Neuronal stem cell (in vitro differentiated cells): ENCODE results near the gene PLVAP.

ENCODE experiments used
- DNase-seq: peaks from one replicate; pipeline ENCODE4 v3.0.0-alpha.2; 2013; ENCODE audit warnings: low spot score
- H2AFZ ChIP-seq: one replicate; pipeline ENCODE4 v1.6.1; 2013; ENCODE audit warnings: mild to moderate bottlenecking, low read length, inconsistent platforms
- H2AK5ac ChIP-seq: 2 replicates; pipeline ENCODE4 v1.6.1; 2013; ENCODE audit warnings: low read depth, mild to moderate bottlenecking, inconsistent platforms, low read length, moderate library complexity, mixed read lengths
- H2BK120ac ChIP-seq: 2 replicates; pipeline ENCODE4 v1.6.1; 2013; ENCODE audit warnings: low read depth, mild to moderate bottlenecking, inconsistent platforms, low read length, moderate library complexity, mixed read lengths
- H2BK12ac ChIP-seq: one replicate; pipeline ENCODE4 v1.6.1; 2013; ENCODE audit warnings: low read length, inconsistent platforms
- H2BK15ac ChIP-seq: 2 replicates; pipeline ENCODE4 v1.6.1; 2013; ENCODE audit warnings: mild to moderate bottlenecking, low read length, inconsistent platforms, mixed read lengths
- H2BK5ac ChIP-seq: one replicate; pipeline ENCODE4 v1.6.1; 2013; ENCODE audit warnings: inconsistent platforms, mild to moderate bottlenecking, low read length, moderate library complexity
- H3K14ac ChIP-seq: one replicate; pipeline ENCODE4 v1.6.1; 2013; ENCODE audit warnings: low read length, inconsistent platforms
- H3K18ac ChIP-seq: 2 replicates; pipeline ENCODE4 v1.6.1; 2013; ENCODE audit warnings: low read length, inconsistent platforms
- H3K23ac ChIP-seq: 2 replicates; pipeline ENCODE4 v1.6.1; 2013; ENCODE audit warnings: low read depth, mild to moderate bottlenecking, mixed read lengths, low read length, inconsistent platforms; ENCODE audit not compliant: poor library complexity
- H3K27ac ChIP-seq: replicated peaks from 3 replicates; pipeline ENCODE4 v1.5.1; 2013; ENCODE audit warnings: low read length, inconsistent platforms
- H3K27me3 ChIP-seq, 3 experiments: 2 replicates each; pipeline ENCODE4 v1.6.1; 2013; ENCODE audit warnings: low read length in 3 of 3, mild to moderate bottlenecking in 2 of 3, inconsistent platforms in 1 of 3, low read depth in 1 of 3, mixed read lengths in 1 of 3, moderate library complexity in 1 of 3; ENCODE audit not compliant: control insufficient read depth in 3 of 3, insufficient read depth in 3 of 3
- H3K36me3 ChIP-seq, 2 donors: replicated peaks in 1 of 2; 2 replicates each; pipeline ENCODE4 v1.6.1; 2013; ENCODE audit warnings: low read length in 2 of 2; ENCODE audit not compliant: control insufficient read depth in 2 of 2, insufficient read depth in 2 of 2
- H3K4ac ChIP-seq: 2 replicates; pipeline ENCODE4 v1.6.1; 2013; ENCODE audit warnings: inconsistent platforms, mild to moderate bottlenecking, low read length, moderate library complexity
- H3K4me1 ChIP-seq, 2 donors: 1 replicate in 1 of 2; 2 replicates in 1 of 2; pipeline ENCODE4 v1.6.1; 2013; ENCODE audit warnings: low read length in 2 of 2, low read depth in 1 of 2; ENCODE audit not compliant: control insufficient read depth in 2 of 2, insufficient read depth in 1 of 2
- H3K4me2 ChIP-seq: one replicate; pipeline ENCODE4 v1.6.1; 2013; ENCODE audit warnings: mild to moderate bottlenecking, low read length, inconsistent platforms; ENCODE audit not compliant: insufficient read depth, poor library complexity, severe bottlenecking
- H3K4me3 ChIP-seq, 2 donors: 2 replicates each; pipeline ENCODE4 v1.5.1; 2013; ENCODE audit warnings: low read length in 2 of 2, mild to moderate bottlenecking in 2 of 2, inconsistent platforms in 1 of 2, moderate library complexity in 1 of 2
- H3K79me1 ChIP-seq: one replicate; pipeline ENCODE4 v1.6.1; 2013; ENCODE audit warnings: low read depth, mild to moderate bottlenecking, inconsistent platforms, low read length, moderate library complexity
- H3K9ac ChIP-seq: one replicate; pipeline ENCODE4 v1.6.1; 2013; ENCODE audit warnings: mild to moderate bottlenecking, low read depth, low read length, inconsistent platforms; ENCODE audit not compliant: poor library complexity
- H3K9me3 ChIP-seq, 2 donors: replicated peaks in 1 of 2; 2 replicates each; pipeline versions ENCODE3 to v1.6.1; 2013; ENCODE audit warnings: low read length in 2 of 2, mild to moderate bottlenecking in 2 of 2, inconsistent platforms in 1 of 2, low read depth in 1 of 2, mixed read lengths in 1 of 2, moderate library complexity in 1 of 2; ENCODE audit not compliant: control insufficient read depth in 2 of 2, insufficient read depth in 1 of 2
- H4K8ac ChIP-seq: one replicate; pipeline ENCODE4 v1.6.1; 2013; ENCODE audit warnings: low read depth, mild to moderate bottlenecking, inconsistent platforms, low read length, moderate library complexity
- H4K91ac ChIP-seq: one replicate; pipeline ENCODE4 v1.6.1; 2013; ENCODE audit warnings: low read length, low read depth, mild to moderate bottlenecking, inconsistent platforms; ENCODE audit not compliant: poor library complexity
- WGBS, 2 donors: extraction: QIAGEN DNeasy Blood & Tissue Kit; methylation state at CpG; one replicate each; pipeline ENCODE4 v1.1.7; 2013; ENCODE audit warnings: missing lambda C conversion rate in 2 of 2, mixed read lengths in 1 of 2; ENCODE audit not compliant: insufficient read length in 2 of 2, insufficient replicate concordance in 1 of 2; ENCODE audit errors: extremely low coverage in 2 of 2; 5-methylcytosine and 5-hydroxymethylcytosine counted together

The PLVAP gene

DNA sequence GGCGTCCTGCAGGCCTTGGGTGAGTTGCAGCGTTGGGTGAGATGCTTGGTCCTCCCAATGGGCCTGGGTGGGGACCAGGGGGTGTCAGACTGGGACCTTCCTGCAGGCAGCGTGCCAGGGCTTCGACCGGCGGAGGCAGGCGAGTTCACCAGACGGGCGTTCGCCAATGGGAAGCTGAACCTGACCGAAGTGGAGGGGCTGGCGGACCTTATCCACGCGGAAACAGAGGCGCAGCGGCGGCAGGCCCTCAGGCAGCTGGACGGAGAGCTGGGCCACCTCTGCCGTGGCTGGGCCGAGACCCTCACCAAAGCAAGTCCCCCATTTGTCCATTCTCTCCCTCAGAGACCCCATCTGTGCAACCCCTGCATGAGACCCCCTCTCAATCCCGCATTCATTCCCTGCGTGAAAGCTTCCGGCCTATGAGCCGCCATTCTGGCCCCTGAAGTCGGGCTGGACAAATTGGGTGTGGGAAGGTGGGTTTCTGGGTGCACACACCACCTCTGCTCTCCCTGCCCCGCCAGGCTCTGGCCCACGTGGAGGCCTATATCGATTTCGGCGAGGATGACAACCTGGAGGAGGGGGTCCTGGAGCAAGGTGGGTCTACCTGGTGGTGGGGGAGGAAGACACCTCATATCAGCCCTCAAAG is 38.6 kb downstream of the PLVAP start:
- H2AFZ ChIP-seq: no peak overlapping the region
- no peak overlapping the region for H2BK15ac ChIP-seq
- no peak for DNase-seq
- WGBS, 2 donors: no CpG with 5 or more reads among the region's 30 CpGs
- peak overlapping the region; percentile 92 for H3K9ac ChIP-seq
- H3K4me1 ChIP-seq: peaks cover 15 to 20% of the 10 kb centered on the region in 2 donors
- no peak overlapping the region for H2BK120ac ChIP-seq
- peak overlapping the region; percentile 66 for H3K4ac ChIP-seq
- peaks cover 19 to 30% of the 10 kb centered on the region in 2 donors for H3K36me3 ChIP-seq
- peak overlapping the region; percentile 5 for H3K18ac ChIP-seq
- H3K9me3 ChIP-seq: no peaks in the 10 kb centered on the region
- no peaks in the 10 kb centered on the region for H3K27me3 ChIP-seq
- H2BK12ac ChIP-seq: peak overlapping the region; percentile 30
- H3K4me3 ChIP-seq: peak overlapping the region; percentile 76 to 89
- no peak overlapping the region for H3K27ac ChIP-seq
- no peak overlapping the region for H4K8ac ChIP-seq
- peak overlapping the region; percentile 16 for H3K23ac ChIP-seq
- H3K14ac ChIP-seq: no peak overlapping the region
- H3K4me2 ChIP-seq: peak overlapping the region; percentile 96
- no peak overlapping the region for H4K91ac ChIP-seq
- H3K79me1 ChIP-seq: peaks cover 9% of the 10 kb centered on the region
- H2AK5ac ChIP-seq: peak overlapping the region; percentile 94
- no peak overlapping the region for H2BK5ac ChIP-seq

DNA sequence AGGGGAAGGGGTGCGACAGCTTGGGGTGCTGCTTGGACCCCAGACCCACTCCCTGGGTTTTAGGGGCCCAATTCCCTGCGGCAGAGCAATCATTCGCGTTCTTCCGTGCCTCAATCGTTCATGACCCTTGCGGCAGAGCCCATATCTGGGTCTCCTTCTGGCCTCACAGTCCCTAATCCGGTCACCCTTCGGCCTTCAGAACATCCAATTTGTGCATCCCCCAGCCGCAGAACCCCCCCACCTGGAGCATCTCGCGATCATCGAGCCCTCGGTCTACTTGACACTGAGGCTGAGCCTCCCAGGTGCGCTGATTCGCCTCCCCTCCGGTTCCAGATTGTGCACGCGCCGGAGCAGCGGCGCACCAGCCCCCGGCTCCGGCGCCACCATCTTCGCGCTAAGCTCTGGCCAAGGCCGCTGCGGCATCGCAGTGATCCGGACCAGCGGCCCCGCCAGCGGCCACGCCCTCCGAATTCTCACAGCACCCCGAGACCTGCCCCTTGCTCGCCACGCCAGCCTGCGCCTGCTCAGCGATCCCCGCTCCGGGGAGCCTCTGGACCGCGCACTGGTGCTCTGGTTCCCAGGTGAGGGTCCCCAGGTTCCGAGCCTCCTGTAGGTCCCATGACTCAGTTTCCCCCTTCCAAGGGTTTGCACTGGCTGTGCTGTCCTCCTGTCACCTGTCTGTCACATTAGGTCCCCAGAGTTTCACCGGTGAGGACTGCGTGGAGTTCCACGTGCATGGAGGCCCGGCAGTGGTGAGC is 39.3 kb downstream of the PLVAP start:
- peaks cover 15 to 23% of the 10 kb centered on the region in 2 donors for H3K4me1 ChIP-seq
- no peak for DNase-seq
- peaks cover 23 to 33% of the 10 kb centered on the region in 2 donors for H3K36me3 ChIP-seq
- peaks cover 9% of the 10 kb centered on the region for H3K79me1 ChIP-seq
- no peak overlapping the region for H4K91ac ChIP-seq
- H3K4ac ChIP-seq: peak overlapping the region; percentile 89
- no peaks in the 10 kb centered on the region for H3K27me3 ChIP-seq
- H3K14ac ChIP-seq: peak overlapping the region; percentile 63
- H2BK5ac ChIP-seq: no peak overlapping the region
- peak overlapping the region; percentile 96 for H3K4me2 ChIP-seq
- WGBS, 2 donors: no CpG with 5 or more reads among the region's 50 CpGs
- peak overlapping the region; percentile 92 for H3K9ac ChIP-seq
- peak overlapping the region; percentile 76 for H2BK120ac ChIP-seq
- peak overlapping the region; percentile 88 for H2AFZ ChIP-seq
- H2AK5ac ChIP-seq: peak overlapping the region; percentile 90
- H4K8ac ChIP-seq: no peak overlapping the region
- peak overlapping the region; percentile 16 for H3K23ac ChIP-seq
- H2BK15ac ChIP-seq: peak overlapping the region; percentile 67
- H3K27ac ChIP-seq: no peak overlapping the region
- H2BK12ac ChIP-seq: peak overlapping the region; percentile 30
- H3K9me3 ChIP-seq: peaks cover 0 to under 1% of the 10 kb centered on the region in 2 donors
- H3K4me3 ChIP-seq: peak overlapping the region; percentile 76 to 89
- peak overlapping the region; percentile 96 for H3K18ac ChIP-seq

DNA sequence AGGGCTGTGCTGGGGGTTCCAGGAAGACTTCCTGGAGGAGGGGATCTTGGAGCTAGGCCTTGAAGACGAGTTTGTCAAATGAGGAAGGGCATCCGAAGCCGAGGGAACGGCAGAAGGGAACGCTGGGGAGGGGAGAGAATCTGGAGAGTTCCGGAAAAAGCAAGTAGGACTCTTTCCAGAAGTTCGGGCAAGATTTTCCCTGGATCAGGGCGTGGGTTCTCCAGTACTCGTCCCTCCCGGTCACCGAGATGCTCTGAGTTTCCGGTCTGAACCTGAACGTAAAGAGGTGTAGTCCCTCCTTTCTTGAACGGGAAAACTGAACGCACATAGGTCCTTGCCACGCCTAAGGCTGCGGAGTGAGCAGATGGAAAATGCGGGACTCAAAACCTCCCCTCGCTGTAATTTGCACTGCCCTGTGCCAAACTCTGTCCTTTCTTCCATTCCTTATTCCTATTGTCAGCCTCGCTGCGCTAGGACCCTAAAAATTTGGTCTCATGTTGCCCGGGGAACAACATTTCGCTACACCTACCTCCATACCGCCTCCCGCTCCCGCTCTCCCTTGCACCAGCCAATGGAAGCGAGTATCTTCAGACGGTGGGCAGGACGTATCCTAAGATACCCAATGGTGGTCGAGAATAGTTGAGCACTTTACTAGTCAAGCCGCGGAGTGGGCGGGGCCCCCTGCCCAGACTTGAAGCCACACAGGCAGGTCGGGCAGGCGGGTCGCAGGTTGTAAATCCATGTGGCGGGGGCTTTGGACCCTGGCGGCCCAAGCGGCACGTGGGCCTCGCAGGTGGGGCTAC is 40.1 kb downstream of the PLVAP start, which contains the start of gene GTPBP3:
Gene GTPBP3 (plus strand): TSS at position 682 of the 803 bp plus-strand sequence. CDS start 59 bp downstream, at position 741.
- peak within 1 kb of the TSS; percentile 90 for H2AK5ac ChIP-seq
- peak within 1 kb of the TSS; percentile 16 for H3K23ac ChIP-seq
- peak; percentile 97 for DNase-seq
- peak within 1 kb of the TSS; percentile 63 for H3K14ac ChIP-seq
- H3K9ac ChIP-seq: peak within 1 kb of the TSS; percentile 92
- H4K8ac ChIP-seq: no peak within 1 kb of the TSS
- H3K79me1 ChIP-seq: peaks cover 9% of the 10 kb centered on the region
- H3K36me3 ChIP-seq: peaks cover 30 to 36% of the 10 kb centered on the region in 2 donors
- peak within 1 kb of the TSS; percentile 85 for H3K27ac ChIP-seq
- no CpG with 5 or more reads among the region's 41 CpGs for WGBS, 2 donors
- H2BK5ac ChIP-seq: peak within 1 kb of the TSS; percentile 7
- peak within 1 kb of the TSS; percentile 96 for H3K18ac ChIP-seq
- H2BK15ac ChIP-seq: peak within 1 kb of the TSS; percentile 67
- H3K4me1 ChIP-seq: peaks cover 15 to 24% of the 10 kb centered on the region in 2 donors
- H3K9me3 ChIP-seq: peaks cover 3% of the 10 kb centered on the region in 2 donors
- peak within 1 kb of the TSS; percentile 96 for H3K4me2 ChIP-seq
- peak within 1 kb of the TSS; percentile 76 to 89 for H3K4me3 ChIP-seq
- peak within 1 kb of the TSS; percentile 89 for H3K4ac ChIP-seq
- no peaks in the 10 kb centered on the region for H3K27me3 ChIP-seq
- no peak within 1 kb of the TSS for H4K91ac ChIP-seq
- peak within 1 kb of the TSS; percentile 88 for H2AFZ ChIP-seq
- peak within 1 kb of the TSS; percentile 30 for H2BK12ac ChIP-seq
- H2BK120ac ChIP-seq: peak within 1 kb of the TSS; percentile 76
